HG03097 (cell line): Measurements from ENCODE around the gene AGBL4.
"Not testable (repeated sequence)": the region's sequence is repeated elsewhere in the genome, so short reads cannot be mapped to it uniquely, and the experiment has no call there.

Experiments used
- ATAC-seq: cut with Tn5 transposase; IDR thresholded peaks from one replicate; pipeline ENCODE4 v1.9.1; 2021; ENCODE audit not compliant: unreplicated experiment, low FRiP score

The AGBL4 gene

GRCh38 chr1:49051647-49052046 is 972.1 kb downstream of the AGBL4 start:
- no peak for ATAC-seq

GRCh38 chr1:49050041-49050440 is 973.7 kb downstream of the AGBL4 start:
- ATAC-seq, result no peak

GRCh38 chr1:49048188-49048587 is 975.6 kb downstream of the AGBL4 start:
- ATAC-seq, result no peak

GRCh38 chr1:49046305-49046704 is 977.4 kb downstream of the AGBL4 start:
- ATAC-seq, result no peak

GRCh38 chr1:49045371-49045770 is 978.4 kb downstream of the AGBL4 start:
- ATAC-seq, result no peak

- no peak for ATAC-seq
Observed at GRCh38 chr1:49036700-49037099, 987.1 kb downstream of the AGBL4 start.

- ATAC-seq, result no peak
Observed at GRCh38 chr1:49028396-49028795, 995.4 kb downstream of the AGBL4 start.

GRCh38 chr1:49026230-49026811 is 997.4 kb downstream of the AGBL4 start:
- ATAC-seq, result no peak

GRCh38 chr1:49016030-49016977 is 1007.5 kb downstream of the AGBL4 start:
- no peak for ATAC-seq

- no peak for ATAC-seq
Observed at GRCh38 chr1:49013079-49013478, 1010.7 kb downstream of the AGBL4 start.

- ATAC-seq, result not testable (repeated sequence)
Observed at GRCh38 chr1:49002981-49003380, 1020.8 kb downstream of the AGBL4 start.

- ATAC-seq, result no peak
Observed at GRCh38 chr1:48999321-48999720, 1024.4 kb downstream of the AGBL4 start.

GRCh38 chr1:48996311-48996710 is 1027.4 kb downstream of the AGBL4 start:
- ATAC-seq, result no peak

- ATAC-seq, result no peak
Observed at GRCh38 chr1:48988633-48989197, 1035.0 kb downstream of the AGBL4 start.

GRCh38 chr1:48979940-48980339 is 1043.8 kb downstream of the AGBL4 start:
- no peak for ATAC-seq

GRCh38 chr1:48978413-48978812 is 1045.3 kb downstream of the AGBL4 start:
- ATAC-seq, result no peak

- no peak for ATAC-seq
Observed at GRCh38 chr1:48977273-48977672, 1046.5 kb downstream of the AGBL4 start.

- ATAC-seq, result no peak
Observed at GRCh38 chr1:48969971-48970370, 1053.8 kb downstream of the AGBL4 start.

- ATAC-seq, result no peak
Observed at GRCh38 chr1:48967318-48967717, 1056.4 kb downstream of the AGBL4 start.

- ATAC-seq, result no peak
Observed at GRCh38 chr1:48966583-48966982, 1057.2 kb downstream of the AGBL4 start.

- no peak for ATAC-seq
Observed at GRCh38 chr1:48960320-48960719, 1063.4 kb downstream of the AGBL4 start.

GRCh38 chr1:48955774-48956173 is 1068.0 kb downstream of the AGBL4 start:
- ATAC-seq, result no peak
